HepG2 (cell line): ENCODE measurements around the gene ZBTB7C. TPM values are rescaled to one million over a fixed set of nuclear protein-coding genes. Genes with fewer than 3 reads are reported as not detected.

Source experiments
- ATAC-seq: fragments of 200-7000 bp; cut with Tn5 transposase; 3 replicates; pipeline ENCODE4 v1.9.1; 2020; ENCODE audit warnings: mild to moderate bottlenecking, moderate library complexity
- BruUV-seq: library from RNA; stranded (reverse); fragments of 400-500 nt; replicated peaks from 2 replicates; lab custom pipeline; 2021; lab: Mats Ljungman, UMichigan
- CTCF ChIA-PET: fragments of 300-600 bp; formaldehyde crosslinking; extraction: SDS; loops from one replicate; lab custom pipeline; 2021; ENCODE audit warnings: low total read pairs, inconsistent platforms, low intra/inter-chr PET ratio; lab: Yijun Ruan, JAX
- POLR2A ChIA-PET: fragments of 350-600 bp; sonication (Branson Sonifier 250); formaldehyde crosslinking; loops from one replicate; lab custom pipeline; 2020; ENCODE audit warnings: antibody characterized with exemption, inconsistent platforms; lab: Yijun Ruan, JAX
- DNase-seq: peaks from one replicate; pipeline ENCODE4 v3.0.0-alpha.2; 2015; ENCODE audit warnings: low spot score
- FAIRE-seq: peaks from 3 replicates; lab custom pipeline; 2011; peaks lifted over from hg19 to GRCh38; lab: Jason Lieb, UNC
- H2AFZ ChIP-seq: one replicate; pipeline ENCODE4 v1.6.1; 2011; ENCODE audit warnings: low read length, inconsistent platforms
- H3K27ac ChIP-seq: fragments of 300-600 bp; 3 replicates; pipeline ENCODE4 v1.8.0; 2011; ENCODE audit warnings: mixed run types, mild to moderate bottlenecking, mixed read lengths, low read length, inconsistent platforms; ENCODE audit not compliant: insufficient read depth; ENCODE audit errors: extremely low read length
- H3K27me3 ChIP-seq, 2 experiments: fragments of 200-600 bp in 1 of 2; 2 replicates in 1 of 2; 3 replicates in 1 of 2; pipeline versions ENCODE4 v1.6.0 to v1.8.0; 2011; ENCODE audit warnings: low read length in 2 of 2, mild to moderate bottlenecking in 2 of 2, moderate library complexity in 2 of 2, inconsistent platforms in 1 of 2; ENCODE audit not compliant: insufficient read depth in 2 of 2, control insufficient read depth in 1 of 2
- H3K36me3 ChIP-seq, 2 experiments: fragments of 200-600 bp in 1 of 2; replicated peaks in 1 of 2; 2 replicates in 1 of 2; 3 replicates in 1 of 2; pipeline versions ENCODE4 v1.5.1 to v1.8.0; 2011; ENCODE audit warnings: low read length in 2 of 2, inconsistent platforms in 1 of 2; ENCODE audit not compliant: insufficient read depth in 2 of 2, control insufficient read depth in 1 of 2
- H3K4me1 ChIP-seq: 2 replicates; pipeline ENCODE4 v1.5.1; 2012; ENCODE audit warnings: low read length, inconsistent platforms; ENCODE audit not compliant: insufficient read depth
- H3K4me2 ChIP-seq: 2 replicates; pipeline ENCODE4 v1.6.0; 2011; ENCODE audit warnings: low read depth, low read length, inconsistent platforms
- H3K4me3 ChIP-seq, 3 experiments: fragments of 200-600 bp in 1 of 3; sonication (generic), shearing (Covaris generic) in 1 of 3; replicated peaks in 1 of 3; 2 replicates each; pipeline ENCODE4 v1.5.1; 2011 to 2016; ENCODE audit warnings: low read length in 3 of 3, inconsistent platforms in 2 of 3, low read depth in 2 of 3, mild to moderate bottlenecking in 2 of 3, control low read depth in 1 of 3, mixed read lengths in 1 of 3; ENCODE audit not compliant: insufficient read depth in 1 of 3
- H3K79me2 ChIP-seq: one replicate; pipeline ENCODE4 v1.6.1; 2011; ENCODE audit warnings: low read length, inconsistent platforms; ENCODE audit not compliant: insufficient read depth
- H3K9ac ChIP-seq: 2 replicates; pipeline ENCODE4 v1.6.0; 2011; ENCODE audit warnings: mild to moderate bottlenecking, low read depth, low read length, inconsistent platforms; ENCODE audit not compliant: insufficient read depth
- H3K9me3 ChIP-seq: 2 replicates; pipeline ENCODE4 v1.5.1; 2012; ENCODE audit warnings: mild to moderate bottlenecking, low read length
- H4K20me1 ChIP-seq: 2 replicates; pipeline ENCODE4 v1.6.0; 2011; ENCODE audit warnings: inconsistent platforms, mild to moderate bottlenecking, low read length, moderate library complexity; ENCODE audit not compliant: insufficient read depth
- AKAP8 ChIP-seq: sonication (generic); formaldehyde crosslinking; IDR thresholded peaks from 2 replicates; pipeline ENCODE4 v1.5.1; 2020; ENCODE audit warnings: mild to moderate bottlenecking, missing genetic modification reagents
- ZFP91 ChIP-seq: sonication (generic); formaldehyde crosslinking; IDR thresholded peaks from 2 replicates; pipeline ENCODE4 v1.9.0; 2022; ENCODE audit warnings: missing genetic modification reagents, mild to moderate bottlenecking, borderline replicate concordance
- ZNF441 ChIP-seq: sonication (generic); formaldehyde crosslinking; IDR thresholded peaks from 2 replicates; pipeline ENCODE4 v1.7.0; 2021; ENCODE audit warnings: missing genetic modification reagents, borderline replicate concordance
- ZNF841 ChIP-seq: sonication (generic); formaldehyde crosslinking; IDR thresholded peaks from 2 replicates; pipeline ENCODE4 v1.8.1; 2023; ENCODE audit warnings: missing genetic modification reagents, borderline replicate concordance
- WGBS: methylation state at CpG from one replicate; pipeline ENCODE4 v1.1.6; 2017; ENCODE audit warnings: low lambda C conversion rate; 5-methylcytosine and 5-hydroxymethylcytosine counted together
- in situ Hi-C: cut with HindIII; loops from 2 replicates; pipeline ENCODE4 v1.10.0; 2017; ENCODE audit warnings: low pct_unique_long_range_greater_than_20kb; ENCODE audit not compliant: extremely low pct_ligation_motif_present
- intact Hi-C: fragments of 100-400 bp; cut with micrococcal nuclease; formaldehyde crosslinking; loops from one replicate; pipeline ENCODE4 v1.10.0; 2022; ENCODE audit not compliant: unreplicated experiment
- polyA plus RNA-seq, 8 experiments: library from polyadenylated mRNA; depleted of rRNA in 3 of 8; stranded (reverse) in 7 of 8; unstranded in 1 of 8; fragments of >200 nt; fragmentation: Illumina TruSeq in 4 of 8; extraction: Trizol in 4 of 8; gene quantifications; 2 replicates each; pipeline versions ENCODE4 v1.2.1 to v1.2.3, GENCODE V29; 2011 to 2016; ENCODE audit warnings: low read depth in 4 of 8, missing spikeins in 1 of 8, mixed read lengths in 1 of 8; ENCODE audit not compliant: insufficient read depth in 1 of 8
- total RNA-seq, 5 experiments: library from RNA; depleted of rRNA; stranded (reverse); fragments of >200 nt; fragmentation: Illumina TruSeq; extraction: Trizol; gene quantifications; 2 replicates each; pipeline ENCODE4 v1.2.3, GENCODE V29; 2016; ENCODE audit warnings: low read depth in 1 of 5

The ZBTB7C gene
- total and polyA plus RNA-seq, 2 of the 13 experiments (the other 11 are each of a cell fraction or from before 2014, with no cell fraction given), result 0.01 to 0.04 TPM

- no peak for TF ChIP-seq AKAP8 (CRISPR knock-in tag)
- TF ChIP-seq, all 625 proteins: peak for 0
Observed at GRCh38 chr18:48068916-48069445, 340.2 kb downstream of the ZBTB7C start (continued).

DNA sequence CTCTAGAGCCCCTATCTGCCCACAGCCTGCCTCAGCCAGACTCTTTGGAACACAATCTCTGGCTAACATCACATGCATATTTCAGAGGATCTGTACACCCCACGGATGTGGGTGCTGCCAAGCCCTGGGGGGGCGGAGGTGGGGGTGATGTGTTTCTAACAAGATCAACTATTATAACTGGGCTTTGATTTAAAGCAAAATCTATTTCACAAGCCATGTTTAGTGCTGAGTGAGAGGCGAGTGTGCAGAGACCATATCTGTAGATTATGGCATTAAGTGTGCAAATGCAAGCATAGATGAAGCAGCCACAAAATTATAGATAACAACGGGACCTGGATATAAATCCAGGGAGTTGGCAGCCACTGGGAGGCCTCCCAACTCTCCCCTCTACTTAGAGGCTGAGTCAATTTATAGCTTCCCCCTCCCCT, 342.9 kb downstream of the ZBTB7C start:
- no peak overlapping the region for H2AFZ ChIP-seq

More for the DNA sequence above, 342.9 kb downstream of the ZBTB7C start:
- CTCF ChIA-PET, result no interaction called here
- no peaks in the 10 kb centered on the region for H3K79me2 ChIP-seq
- H3K9me3 ChIP-seq, result no peaks in the 10 kb centered on the region
- no peak overlapping the region for H3K4me2 ChIP-seq
- no TSS peak for BruUV-seq
- TF ChIP-seq ZNF841 (CRISPR knock-in tag) (no peak), ZNF441 (no peak), ZFP91 (CRISPR knock-in tag) (no peak)
- H3K4me1 ChIP-seq, result peaks cover 7% of the 10 kb centered on the region
- H3K27ac ChIP-seq, result no peak overlapping the region
- H3K27me3 ChIP-seq, result peaks cover 3 to 9% of the 10 kb centered on the region in 2 experiments; a peak in 2 of 5 replicates
- in situ Hi-C loops (no loop called here), intact Hi-C loops (no loop called here)
- FAIRE-seq (no peak), DNase-seq (no peak), ATAC-seq (no peak)
- H3K4me3 ChIP-seq, result no peak overlapping the region
- H3K9ac ChIP-seq, result no peak overlapping the region
- no peaks in the 10 kb centered on the region for H4K20me1 ChIP-seq
- POLR2A ChIA-PET, result no interaction called here
- WGBS, result 2% methylated on average over 4 of the region's 4 CpGs
- H3K36me3 ChIP-seq, result no peaks in the 10 kb centered on the region
